KBM-7 (cell line): Measurements from ENCODE around the gene RCN2.

Experiments used
- DNase-seq: peaks from one replicate; pipeline ENCODE4 v3.0.0-alpha.2; 2015
- in situ Hi-C: fragments of 300-500 bp; cut with MboI; formaldehyde crosslinking; loops from 2 replicates; pipeline ENCODE4 v1.14.3; 2020; ENCODE audit warnings: low sequenced_read_pairs, low pct_unique_long_range_greater_than_20kb, mixed read lengths

RCN2 gene

GRCh38 chr15:76968306-76968705, 36.8 kb downstream of the RCN2 start:
- DNase-seq: no peak
- in situ Hi-C loops: no loop called here

DNA sequence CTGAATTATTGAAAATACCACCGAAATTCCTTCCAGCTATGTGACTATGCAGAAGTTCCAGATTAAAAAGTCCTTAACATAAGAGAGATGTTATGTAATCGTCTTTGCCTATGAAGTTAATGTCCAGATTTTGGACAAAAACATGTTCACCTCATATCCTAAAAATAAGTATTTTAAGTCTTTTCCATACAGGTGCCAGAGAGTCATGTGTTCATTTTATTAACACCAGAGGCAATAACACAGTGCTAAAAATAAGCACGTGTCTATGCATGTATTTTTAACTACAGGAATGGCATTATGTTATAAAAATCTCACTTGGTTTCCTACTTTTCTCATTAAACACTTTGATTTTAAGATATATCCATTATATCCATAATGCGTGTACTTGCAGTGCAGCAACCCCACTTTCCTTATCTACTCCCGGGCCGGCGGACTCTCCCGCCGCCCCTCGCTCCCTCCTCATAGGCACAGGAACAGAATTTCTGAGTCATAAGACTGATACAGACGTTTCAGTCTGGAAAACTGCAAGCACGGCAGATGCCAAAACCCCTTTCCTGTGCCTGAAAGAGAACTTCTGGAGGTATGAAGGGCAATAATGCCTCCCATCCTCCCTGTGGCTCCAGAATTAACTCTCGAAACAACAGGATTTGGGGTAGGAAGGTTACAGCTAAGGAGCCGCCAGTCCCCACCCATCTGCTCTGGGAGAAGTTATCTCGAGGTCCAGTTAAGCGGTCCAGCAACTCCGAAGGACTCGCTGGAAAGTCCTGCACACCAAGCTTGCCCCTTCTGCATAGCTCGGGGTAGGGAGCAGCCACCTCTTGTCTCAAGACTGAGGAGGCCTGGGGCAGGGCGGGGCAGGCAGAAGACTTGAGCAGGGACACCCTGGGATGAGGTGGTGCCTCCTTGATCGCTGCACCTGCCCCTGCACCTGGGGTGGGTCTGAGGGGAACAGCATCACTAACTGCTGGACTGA, 41.1 kb downstream of the RCN2 start:
- DNase-seq: no peak
- in situ Hi-C loops: no loop called here

DNA sequence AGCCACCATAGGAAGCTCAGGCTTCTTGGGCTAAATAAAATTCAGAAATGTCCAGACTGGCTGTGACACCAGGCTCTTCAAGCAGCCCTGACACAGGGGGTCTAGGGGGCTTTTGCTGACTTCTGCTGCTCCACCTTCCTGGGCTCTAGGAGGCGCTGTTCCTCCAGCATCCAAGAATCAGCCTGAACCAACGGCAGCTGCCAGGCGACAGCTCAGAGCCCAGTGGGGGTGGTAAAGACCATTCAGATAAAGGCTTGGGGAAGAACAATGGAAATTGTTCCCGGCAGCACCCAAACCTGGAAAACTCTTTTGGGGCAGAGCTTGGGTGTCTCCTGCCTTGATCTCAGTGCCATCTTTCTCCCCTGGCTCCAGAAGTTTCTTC, 41.8 kb downstream of the RCN2 start:
- in situ Hi-C loops: no loop called here
- DNase-seq: peak; percentile 83

- no peak for DNase-seq
- in situ Hi-C loops: no loop called here
These were observed 42.4 kb downstream of the RCN2 start for GRCh38 chr15:76973906-76974305.

DNA sequence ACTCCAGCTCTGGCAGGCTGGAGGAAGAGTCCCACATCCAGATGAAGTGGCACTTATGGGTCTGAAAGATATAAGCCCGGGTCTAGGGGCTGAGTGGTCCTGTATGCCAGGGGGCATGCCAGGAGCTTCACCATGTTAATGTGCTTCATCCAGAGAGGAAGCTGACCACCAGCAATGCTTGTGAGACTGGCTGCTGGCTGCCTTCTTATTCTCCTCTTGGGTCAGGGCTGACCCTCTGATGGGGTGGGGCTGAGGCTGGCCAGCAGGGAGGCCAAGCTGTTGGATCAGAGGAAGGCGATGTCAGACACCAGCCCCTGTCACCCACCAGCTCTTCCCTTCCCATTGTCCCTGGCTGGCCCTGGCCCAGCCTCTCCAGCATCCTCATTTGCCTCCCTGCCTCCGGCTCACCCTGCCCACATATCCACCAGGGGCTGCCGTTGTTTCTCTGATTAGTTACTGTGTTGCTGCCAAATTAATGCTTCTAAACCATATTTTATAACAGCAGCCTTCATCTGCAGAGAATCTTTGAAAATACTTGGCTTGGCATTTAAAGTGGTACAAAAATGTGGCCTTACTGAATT, 43.0 kb downstream of the RCN2 start:
- DNase-seq: no peak
- in situ Hi-C loops: no loop called here

DNA sequence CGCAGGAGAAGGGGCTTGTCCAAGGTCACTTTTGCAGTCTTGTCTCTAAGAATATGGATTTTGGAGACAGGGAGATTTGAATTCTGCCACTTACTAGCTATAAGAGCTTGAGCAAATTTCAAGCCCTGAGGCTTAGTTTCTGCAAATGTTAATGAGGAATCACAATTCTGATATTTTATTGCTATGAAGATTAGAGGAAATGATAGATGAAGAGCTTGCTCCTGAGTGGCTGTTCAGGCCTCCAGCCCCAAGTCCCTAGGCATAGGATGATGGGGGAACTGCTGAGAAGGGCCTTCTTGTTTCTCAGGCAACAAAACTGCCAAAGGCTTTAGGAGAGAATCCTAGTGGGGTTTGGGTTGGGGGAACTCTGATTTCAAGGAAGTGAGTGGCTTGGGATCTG, 44.6 kb downstream of the RCN2 start:
- no peak for DNase-seq
- in situ Hi-C loops: no loop called here

DNA sequence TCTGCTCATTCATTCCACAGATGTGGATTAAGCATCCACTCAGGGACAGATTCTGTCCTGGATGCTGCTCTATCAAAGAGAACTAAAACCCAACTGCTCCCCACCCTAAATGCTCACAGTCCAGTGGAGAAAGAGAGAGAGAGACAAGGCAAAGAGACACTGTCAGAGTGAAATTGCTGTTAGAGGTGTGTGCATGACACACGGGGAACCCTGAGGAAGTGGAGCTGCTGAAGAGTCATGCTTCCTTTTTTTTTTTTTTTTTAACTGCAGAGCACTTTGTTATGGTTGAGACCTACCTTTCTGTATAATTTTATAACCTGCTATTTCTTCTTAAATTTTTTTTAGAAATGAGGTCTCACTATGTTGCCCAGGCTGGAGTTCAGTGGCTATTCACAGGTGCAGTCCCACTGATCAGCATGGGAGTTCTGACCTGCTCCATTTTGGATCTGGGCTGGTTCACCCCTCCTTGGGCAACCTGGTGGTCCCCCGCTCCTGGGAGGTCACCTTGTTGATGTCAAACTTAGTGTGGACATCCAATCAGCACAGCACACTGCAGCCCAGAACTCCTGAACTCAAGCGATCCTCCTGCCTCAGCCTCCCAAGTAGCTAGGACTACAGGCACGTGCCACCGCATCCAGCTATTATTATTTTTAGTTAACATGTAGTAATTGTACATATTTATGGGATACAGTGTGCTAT, 45.2 kb downstream of the RCN2 start:
- DNase-seq: peak; percentile 50
- in situ Hi-C loops: no loop called here

- in situ Hi-C loops: no loop called here
- no peak for DNase-seq
These were observed 47.2 kb downstream of the RCN2 start for GRCh38 chr15:76978522-76979330.

DNA sequence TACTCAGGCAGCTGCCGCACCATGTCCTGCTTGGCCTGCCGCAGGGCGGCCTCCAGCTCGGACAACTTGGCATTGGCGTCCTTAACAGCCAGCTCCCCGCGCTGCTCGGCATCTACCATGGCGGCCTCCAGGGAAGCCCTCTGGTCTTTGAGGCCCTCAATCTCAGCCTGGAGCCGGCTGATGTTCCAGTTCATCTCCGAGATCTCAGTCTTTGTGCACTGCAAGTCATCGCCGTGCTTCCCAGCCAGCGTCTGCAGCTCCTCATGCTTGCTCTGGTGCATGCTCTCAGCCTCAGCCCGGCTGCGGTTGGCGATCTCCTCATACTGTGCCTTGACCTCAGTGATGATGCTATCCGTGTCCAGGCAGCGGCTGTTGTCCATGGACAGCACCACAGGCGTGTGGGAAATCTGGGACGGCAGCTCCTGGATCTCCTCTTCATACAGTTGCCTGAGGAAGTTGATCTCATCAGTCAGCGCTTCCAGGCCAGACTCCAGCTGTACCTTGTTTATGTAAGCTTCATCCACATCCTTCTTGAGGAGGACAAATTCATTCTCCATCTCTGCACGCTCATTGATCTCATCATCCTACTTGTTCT, 47.9 kb downstream of the RCN2 start:
- no peak for DNase-seq
- in situ Hi-C loops: no loop called here

DNA sequence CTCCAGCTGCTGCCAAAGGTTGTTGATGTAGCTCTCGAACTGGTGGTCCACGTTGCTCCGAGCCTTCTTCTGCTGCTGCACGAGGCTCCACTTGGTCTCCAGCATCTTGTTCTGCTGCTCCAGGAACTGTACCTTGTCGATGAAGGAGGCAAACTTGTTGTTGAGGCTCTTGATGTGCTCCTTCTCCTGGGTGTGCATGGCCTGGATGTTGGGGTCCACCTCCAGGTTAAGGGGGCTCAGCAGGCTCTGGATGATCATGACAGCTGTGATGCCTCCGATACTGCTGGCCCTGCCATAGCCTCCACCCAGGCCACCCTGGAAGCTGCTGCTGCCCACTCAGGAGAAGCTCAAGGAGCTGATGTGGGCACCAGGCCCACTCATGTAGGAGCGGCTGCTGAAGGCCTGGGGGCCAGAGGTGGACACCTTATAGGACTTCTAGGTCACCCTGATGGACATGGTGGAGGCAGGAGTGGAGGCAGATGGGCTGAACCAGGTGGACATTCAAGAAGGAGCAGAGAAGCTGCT, 48.5 kb downstream of the RCN2 start:
- no peak for DNase-seq
- in situ Hi-C loops: no loop called here

DNA sequence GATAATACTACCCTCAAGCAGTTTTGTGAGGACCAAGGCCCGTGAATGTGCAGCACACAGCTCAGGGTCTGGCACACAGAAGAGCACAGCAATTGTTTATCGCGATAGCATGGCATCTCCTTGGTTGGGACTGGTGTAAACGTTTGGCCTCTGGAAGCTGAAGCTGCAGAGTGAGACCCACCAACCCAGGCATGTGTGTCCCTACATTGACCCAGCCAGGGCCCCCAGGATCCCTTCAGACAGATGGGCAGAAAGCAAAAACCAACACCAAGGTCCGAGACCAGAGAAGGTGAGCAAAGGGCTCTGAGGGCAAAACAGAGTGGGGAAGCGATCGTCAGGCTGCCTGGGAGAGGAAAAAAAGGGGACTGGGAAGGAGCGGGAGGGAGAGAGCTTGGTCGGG, 50.8 kb downstream of the RCN2 start:
- no peak for DNase-seq
- in situ Hi-C loops: no loop called here

DNA sequence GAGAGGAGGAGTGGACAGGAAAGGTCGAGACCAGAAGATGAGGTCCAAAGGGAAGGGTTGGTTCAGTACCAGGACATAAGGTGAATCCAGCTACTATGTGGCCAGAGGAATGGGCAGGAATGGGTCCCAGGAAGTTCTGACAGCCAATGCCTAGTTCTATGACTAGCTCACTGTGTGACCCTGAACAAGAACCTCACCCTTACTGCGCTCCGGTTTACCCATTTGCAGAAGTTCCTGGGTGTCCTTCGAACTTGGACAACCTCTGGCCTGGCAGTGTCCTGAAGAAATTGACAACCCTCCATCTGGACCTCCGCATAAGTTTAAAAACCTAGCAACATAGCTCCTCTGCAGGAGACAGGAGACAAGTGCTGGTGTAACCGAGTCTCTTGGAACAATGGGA, 51.2 kb downstream of the RCN2 start:
- in situ Hi-C loops: no loop called here
- no peak for DNase-seq

DNA sequence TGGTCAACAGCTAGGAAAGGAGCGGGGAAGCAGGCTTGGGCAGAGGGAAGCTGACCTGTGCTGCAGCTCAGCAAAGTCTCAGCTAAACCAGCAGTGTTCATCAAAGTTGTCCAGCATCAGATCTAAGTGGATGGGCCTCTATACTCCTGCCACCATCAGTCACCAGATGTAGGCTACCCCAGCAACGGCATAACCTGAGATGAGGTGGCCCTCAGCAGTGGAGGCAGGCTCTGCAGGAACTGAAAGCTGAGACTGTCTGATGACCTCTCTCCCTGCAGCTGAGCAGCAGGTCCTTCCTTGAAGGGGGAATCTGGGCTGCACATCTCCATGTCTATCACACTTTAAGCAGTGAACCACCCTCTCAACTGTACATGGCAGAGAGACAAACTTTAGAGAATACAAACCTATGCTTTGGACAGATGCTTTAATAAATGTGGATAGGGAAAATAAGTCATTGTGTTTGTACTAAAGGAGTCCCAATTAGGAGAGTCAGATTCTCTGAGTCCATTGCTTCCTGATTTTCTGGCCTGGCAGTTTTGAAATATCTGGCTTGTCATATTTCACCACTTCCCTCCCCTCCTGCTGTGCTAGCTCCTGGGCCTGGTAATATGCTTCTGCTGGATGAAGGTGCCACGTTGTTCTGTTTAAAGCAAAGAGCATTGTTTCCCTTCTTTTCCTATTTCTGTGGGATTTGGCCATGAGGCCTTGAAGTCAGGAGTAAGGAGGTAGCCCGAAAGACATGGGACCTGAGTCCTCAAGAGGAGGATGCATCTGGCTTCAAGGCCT, 52.2 kb downstream of the RCN2 start:
- DNase-seq: peak; percentile 85
- in situ Hi-C loops: no loop called here

DNA sequence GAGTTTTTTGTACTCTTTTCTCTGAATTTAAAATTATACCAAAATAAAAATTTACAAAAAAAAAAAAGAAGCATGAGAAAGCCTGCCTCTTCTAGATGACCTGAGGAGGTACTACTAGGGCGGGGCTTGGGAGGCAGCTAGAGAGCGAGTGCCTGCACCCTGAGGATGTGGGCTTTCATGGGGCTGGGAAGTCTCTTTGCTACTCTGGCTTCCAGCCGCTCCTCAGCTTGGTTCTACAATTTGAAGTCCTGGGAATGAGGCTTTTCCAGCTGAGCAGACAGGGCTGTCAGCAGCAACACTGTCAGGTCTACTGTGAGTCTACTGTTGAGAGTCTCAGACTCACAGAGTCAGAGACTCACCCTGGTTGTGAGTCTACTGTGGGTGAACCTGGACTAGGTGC, 55.2 kb downstream of the RCN2 start:
- in situ Hi-C loops: no loop called here
- no peak for DNase-seq

- in situ Hi-C loops: no loop called here
- no peak for DNase-seq
These were observed 55.7 kb downstream of the RCN2 start for GRCh38 chr15:76987276-76987675.

DNA sequence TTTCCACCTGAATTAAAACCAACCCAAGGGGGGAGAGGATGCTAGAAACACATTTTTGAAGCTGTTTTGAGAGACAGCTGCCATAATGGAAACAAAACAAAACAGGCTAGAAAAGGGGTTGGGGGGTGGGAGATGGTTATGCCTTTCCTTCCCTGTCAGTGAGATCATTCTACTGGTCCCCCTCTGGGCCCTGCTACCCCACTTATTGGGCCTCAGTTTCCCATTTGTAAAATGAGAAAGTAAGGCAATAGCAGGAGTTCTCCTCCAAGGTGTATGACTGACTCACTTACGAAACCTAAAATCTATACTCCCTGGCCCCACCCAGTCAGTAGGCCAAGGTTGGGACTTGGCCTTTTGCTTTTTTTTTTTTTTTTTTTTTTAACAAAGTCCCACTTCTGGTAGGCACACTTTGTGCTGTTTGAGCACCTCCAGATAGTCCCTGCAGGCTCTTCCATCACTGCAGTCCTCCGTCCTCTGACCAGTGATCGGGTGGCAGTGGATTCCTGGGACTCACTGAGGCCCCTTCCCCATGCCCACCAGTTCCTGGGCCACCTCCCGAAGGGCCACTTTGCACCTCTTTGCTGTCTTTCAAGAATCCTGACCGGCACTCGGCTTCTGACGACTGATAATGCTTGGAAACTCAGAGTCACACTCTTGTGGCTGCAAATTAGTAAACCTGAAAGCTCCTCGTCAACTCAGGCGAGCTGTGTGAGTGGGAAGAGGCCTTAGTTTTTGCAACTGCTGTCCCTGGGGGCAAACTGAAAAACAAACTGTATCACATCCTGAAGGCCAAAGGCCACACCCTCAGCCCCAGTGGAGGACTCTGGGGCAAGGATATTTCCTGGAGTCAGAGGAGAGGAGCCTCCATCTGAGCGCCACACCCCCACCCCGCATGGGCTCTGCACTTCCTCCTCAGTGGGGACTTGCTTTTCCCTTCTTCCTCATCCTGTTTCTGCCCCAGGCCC, 56.6 kb downstream of the RCN2 start:
- in situ Hi-C loops: no loop called here

More for the DNA sequence above, 56.6 kb downstream of the RCN2 start:
- DNase-seq: peak; percentile 84
